HG03196 (cell line): ENCODE data around the gene CXCL5.
"Not testable (repeated sequence)": the region's sequence is repeated elsewhere in the genome, so short reads cannot be mapped to it uniquely, and the experiment has no call there.

ENCODE experiments used
- ATAC-seq: cut with Tn5 transposase; IDR thresholded peaks from one replicate; pipeline ENCODE4 v1.9.1; 2021; ENCODE audit not compliant: unreplicated experiment

Gene CXCL5

GRCh38 chr4:74015126-74015780, 16.8 kb upstream of the CXCL5 start:
- ATAC-seq = no peak

GRCh38 chr4:74014332-74014731, 15.9 kb upstream of the CXCL5 start:
- no peak for ATAC-seq

DNA sequence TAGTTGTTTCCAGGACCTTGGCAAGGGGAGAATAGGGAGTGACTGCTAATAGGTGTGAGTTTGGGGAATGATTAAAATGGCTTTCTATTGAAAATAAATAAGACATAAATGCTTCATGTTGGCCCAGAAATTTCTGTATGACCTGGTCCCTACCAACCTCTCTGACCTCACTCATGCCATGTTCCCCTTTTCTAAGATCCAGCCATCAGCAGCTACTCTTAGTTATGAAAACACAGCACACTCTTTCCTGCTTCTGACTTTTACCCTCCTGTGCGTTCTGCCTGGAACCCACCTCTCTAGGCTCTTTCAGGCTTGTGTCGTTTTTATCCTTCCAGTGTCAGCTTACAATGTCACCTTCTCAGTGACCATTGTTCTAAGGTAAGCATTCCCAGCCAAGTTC, 14.8 kb upstream of the CXCL5 start:
- no peak for ATAC-seq

DNA sequence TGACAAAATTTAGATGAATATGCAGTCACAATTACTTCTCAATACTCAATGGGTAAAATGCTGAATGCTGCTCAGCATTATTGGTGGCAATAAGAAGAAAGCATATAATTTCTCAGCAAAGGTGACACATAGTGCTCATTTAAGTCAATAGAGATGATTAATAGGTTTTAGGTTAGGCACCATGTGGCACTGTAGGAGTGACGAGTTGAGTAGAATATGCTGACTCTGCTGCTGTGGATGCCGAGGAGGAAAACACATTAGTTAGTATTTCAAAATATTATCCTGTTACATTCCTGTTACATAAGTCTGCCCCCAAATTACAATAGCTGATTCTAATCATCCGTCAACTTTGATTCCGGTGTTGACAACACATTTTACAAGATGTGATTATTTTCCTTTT, 13.7 kb upstream of the CXCL5 start:
- no peak for ATAC-seq

DNA sequence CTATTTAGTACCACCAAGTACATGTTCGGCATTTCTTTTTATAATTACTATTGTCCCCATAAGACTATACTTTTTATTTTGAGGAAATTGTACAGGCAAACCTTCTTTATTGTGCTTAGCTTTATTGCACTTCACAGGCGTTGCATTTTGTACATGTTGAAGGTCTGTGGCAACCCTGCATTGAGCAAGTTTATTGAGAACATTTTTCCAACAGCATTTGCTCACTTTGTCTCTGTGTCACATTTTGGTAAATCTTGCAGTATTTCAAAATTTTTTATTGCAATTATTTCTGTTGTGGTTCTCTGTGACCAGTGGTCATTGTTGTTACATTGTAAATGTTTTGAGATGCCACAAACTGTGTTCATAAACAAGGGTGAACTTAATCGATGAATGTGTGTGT, 10.8 kb upstream of the CXCL5 start:
- ATAC-seq = no peak

- ATAC-seq = no peak
Observed at GRCh38 chr4:74006009-74006476, 7.6 kb upstream of the CXCL5 start.

DNA sequence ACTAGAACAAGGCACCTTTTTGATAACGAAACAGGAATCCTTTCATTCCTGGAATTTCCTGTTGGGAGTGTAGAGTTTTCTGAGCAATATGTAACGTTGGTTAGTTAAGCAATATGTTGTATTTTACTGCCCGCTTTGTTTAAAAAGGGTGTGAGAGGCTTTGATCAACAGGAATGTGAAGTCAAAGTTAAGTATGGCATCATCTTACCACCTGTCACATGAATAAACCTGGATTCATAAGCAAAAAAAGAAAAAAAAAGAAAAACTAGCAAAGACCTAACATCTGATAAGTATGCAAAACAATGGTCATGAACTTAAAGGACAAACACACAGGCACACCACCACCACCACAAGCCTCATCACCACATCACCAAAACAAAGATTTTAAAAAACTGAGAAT, 7.1 kb upstream of the CXCL5 start:
- ATAC-seq = no peak

GRCh38 chr4:74004668-74005067, 6.2 kb upstream of the CXCL5 start:
- ATAC-seq = no peak

GRCh38 chr4:74000301-74000700, 1.8 kb upstream of the CXCL5 start:
- ATAC-seq = no peak

DNA sequence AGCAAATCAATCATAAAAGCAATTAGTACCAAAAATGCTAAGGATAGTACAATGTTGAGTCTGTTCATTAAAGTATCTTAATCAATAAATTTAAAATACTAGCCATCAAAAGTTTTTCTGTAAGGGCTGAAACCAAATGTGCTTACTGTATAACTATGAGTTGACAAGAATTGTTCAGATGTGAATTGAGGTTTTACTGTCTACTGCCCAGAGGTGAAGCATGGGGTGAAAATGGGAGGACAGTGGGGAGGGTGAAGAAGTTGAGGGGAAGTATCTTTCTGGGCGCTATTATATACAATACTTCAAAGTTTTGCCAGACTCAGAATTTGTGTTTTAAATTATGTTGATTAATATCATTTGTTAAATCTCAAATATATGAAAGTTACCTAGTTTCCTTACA, 6.4 kb downstream of the CXCL5 start:
- ATAC-seq = no peak

GRCh38 chr4:73991742-73992000, 6.8 kb downstream of the CXCL5 start:
- no peak for ATAC-seq

DNA sequence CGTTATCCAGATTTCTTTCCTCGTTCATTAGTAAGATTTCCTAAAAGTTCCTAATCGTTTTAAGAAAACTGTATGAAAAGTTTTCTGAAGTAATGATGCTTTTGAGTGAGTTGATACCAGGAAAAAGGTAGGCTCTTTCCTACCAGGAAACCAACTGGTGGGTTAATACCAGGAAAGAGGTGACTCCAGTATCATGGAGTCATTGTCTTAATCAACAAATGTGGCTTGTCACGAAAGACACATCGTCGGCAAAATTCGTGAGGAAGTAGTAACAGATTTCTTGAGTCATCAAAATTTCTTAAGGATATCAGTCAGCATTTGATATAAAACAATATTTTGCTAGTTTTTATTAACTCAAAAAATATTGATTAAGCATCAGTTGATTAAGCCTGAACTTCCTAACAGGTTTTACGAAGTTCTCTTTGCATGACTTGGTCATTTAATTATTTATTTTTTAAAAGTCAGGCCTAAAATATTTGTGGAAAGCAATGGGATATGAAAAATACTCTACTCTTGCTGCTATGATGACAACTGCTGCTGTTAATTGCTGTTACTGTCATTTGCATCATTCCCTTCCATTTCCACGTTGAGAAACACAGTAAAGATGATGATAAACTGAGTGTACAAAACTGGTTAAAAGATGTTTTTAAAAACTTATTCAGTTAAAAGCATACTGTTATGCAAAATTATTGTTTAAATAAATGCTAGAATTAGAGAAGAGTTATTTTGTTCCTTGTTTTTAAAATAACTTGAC, 7.3 kb downstream of the CXCL5 start:
- no peak for ATAC-seq

DNA sequence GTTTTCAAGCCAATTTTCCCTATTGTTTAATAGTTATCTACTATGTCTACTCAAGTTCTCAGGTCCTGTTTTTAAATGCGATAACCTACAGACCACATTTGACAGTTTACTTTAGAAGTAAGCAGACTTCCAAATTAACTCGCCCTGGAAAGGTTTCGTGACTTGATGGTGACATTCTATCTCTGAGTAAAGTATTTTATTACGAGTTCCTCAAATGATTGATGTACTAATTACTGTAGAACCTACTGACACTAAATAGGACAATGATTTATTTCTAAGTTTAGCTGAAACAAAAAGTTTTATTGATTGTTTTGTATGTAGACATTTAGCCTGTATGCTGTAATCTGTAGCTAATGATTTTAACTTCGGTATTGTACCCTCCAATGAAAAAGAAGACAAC, 8.5 kb downstream of the CXCL5 start:
- no peak for ATAC-seq

DNA sequence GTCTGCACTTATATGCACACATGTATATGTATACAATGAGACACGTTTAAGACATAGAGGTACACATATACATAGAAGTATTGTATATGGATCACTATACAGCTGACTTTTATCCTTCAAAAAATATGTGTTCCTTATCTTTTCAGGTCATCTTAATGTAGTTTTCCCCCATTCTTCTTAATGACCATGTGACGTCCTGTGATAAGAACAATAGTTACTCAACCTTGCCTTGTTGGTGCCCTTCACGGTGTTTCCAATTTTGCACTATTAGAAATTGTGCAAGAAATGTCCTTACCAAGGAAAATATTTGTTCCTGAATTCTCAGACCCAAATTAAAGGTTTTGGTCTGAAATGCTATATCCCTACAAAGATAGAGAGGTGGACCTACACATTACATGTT, 9.4 kb downstream of the CXCL5 start:
- no peak for ATAC-seq

DNA sequence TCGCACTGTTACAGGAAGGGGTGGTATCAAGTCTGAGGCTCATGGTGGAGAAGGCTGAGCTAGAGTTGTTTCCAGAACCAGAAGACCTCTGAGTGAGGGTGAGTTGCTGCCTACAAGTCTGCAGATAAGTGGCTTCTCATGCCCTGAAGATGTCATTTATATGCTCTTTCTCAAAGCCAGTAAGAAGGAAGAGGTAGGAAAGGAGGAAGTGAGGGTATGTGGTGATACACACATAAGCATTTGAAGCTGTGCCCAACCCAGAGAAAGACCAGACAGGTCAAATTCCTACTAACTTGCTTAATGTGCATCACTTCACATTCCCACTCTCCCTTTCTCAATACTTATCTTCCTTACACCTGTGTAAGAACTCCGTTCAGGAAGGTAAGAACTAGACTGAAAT, 10.4 kb downstream of the CXCL5 start, which contains the start of gene PPBP:
Gene PPBP (minus strand): TSS at position 130 of the 400 bp plus-strand sequence. CDS start 87 bp downstream, at position 43.
- no peak for ATAC-seq

GRCh38 chr4:73985528-73985852, 13.0 kb downstream of the CXCL5 start:
- ATAC-seq = no peak

- ATAC-seq = no peak
Observed at GRCh38 chr4:73984736-73985527, 13.5 kb downstream of the CXCL5 start.

DNA sequence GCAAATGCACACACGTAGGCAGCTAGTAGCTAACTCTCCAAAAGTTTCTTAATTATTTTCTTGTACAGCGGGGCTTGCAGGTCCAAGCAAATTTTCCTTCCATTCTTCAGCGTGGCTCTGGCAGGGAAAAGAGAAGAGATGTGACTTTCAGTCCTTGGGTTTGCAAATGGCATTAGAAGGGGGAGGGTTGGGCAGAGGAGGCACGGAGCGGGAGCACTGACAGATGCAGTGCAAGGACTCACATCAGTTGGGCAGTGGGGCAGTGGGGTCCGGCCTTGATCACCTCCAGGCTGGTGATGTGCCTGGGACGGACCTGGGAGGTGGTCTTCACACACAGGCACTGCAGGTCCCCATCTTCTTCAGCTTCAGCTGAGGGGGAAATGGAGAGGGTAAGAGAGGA, 17.3 kb downstream of the CXCL5 start:
- ATAC-seq = not testable (repeated sequence)

DNA sequence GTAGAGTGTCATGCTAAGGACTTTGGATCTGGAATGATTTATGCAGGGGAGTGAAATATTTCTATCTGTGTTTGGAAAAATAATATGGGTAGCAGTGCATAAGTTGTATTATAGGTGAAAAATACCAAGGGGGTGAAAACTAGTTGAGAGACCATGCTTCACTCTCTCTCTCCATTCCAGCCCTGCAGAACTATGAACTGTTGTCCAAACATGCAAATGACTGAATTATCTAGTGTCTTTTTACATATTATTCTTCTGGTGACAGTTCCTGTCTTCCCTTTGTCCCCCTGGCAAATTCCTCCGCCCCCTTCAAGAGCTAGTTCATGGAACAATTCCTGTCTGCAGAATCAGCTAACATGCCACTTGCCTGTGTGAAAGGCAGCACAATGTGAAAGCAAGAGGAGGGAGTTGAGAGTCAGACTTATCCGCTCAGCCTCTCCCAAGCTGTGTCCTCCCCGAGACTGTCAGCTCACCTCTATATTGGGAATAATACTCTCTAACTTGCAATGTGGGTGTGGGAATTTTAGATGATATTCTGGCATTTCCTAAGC, 19.0 kb downstream of the CXCL5 start:
- ATAC-seq = no peak

GRCh38 chr4:73978886-73979285, 19.6 kb downstream of the CXCL5 start:
- no peak for ATAC-seq

- ATAC-seq = no peak
Observed at GRCh38 chr4:73976716-73977115, 21.8 kb downstream of the CXCL5 start.

DNA sequence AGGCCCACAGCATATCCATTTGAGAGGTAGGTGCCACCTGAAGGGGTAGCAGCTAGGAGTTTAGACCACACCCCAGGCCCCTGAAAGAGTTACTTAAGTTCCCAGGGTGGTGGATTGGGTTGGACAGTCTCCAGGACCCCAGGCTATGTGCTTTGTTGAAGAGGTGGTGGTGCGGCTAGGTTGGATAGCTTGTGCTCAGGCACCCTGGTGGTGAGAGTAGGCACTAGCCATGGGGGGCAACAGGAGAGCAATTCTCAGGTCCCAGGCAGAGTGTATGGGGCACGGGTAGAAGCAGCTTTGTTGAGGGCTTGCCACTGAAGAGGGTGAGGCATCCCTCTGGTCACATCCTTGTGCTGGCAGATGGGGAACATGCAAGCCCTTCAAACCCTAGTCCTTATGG, 22.3 kb downstream of the CXCL5 start:
- ATAC-seq = no peak
